Epithelial cell of esophagus (primary cell): ENCODE results near the gene SH3BP5.

Experiments used
- DNase-seq: peaks from one replicate; pipeline ENCODE4 v3.0.0; 2010; ENCODE audit warnings: low read depth
- H3K4me3 ChIP-seq: 2 replicates; pipeline ENCODE4 v1.5.1; 2011; ENCODE audit warnings: mild to moderate bottlenecking, low read length, control low read depth
- CTCF ChIP-seq: IDR thresholded peaks from 2 replicates; pipeline ENCODE4 v1.5.1; 2011; ENCODE audit warnings: low read depth, mild to moderate bottlenecking, low read length, control low read depth, inconsistent platforms; ENCODE audit not compliant: insufficient read depth; ENCODE audit errors: missing control alignments

Gene SH3BP5

GRCh38 chr3:15316998-15317435 is 15.4 kb downstream of the SH3BP5 start:
- TF ChIP-seq CTCF = no peak
- no peak for DNase-seq
- H3K4me3 ChIP-seq = no peak overlapping the region

GRCh38 chr3:15315003-15315402 is 17.4 kb downstream of the SH3BP5 start:
- no peak for DNase-seq
- TF ChIP-seq CTCF = no peak
- no peak overlapping the region for H3K4me3 ChIP-seq

GRCh38 chr3:15314276-15314675 is 18.1 kb downstream of the SH3BP5 start:
- H3K4me3 ChIP-seq = no peak overlapping the region
- TF ChIP-seq CTCF = no peak
- DNase-seq = no peak

- H3K4me3 ChIP-seq = no peak overlapping the region
- DNase-seq = no peak
- TF ChIP-seq CTCF = no peak
Measured at GRCh38 chr3:15313461-15313860, 18.9 kb downstream of the SH3BP5 start.

GRCh38 chr3:15312550-15312949 is 19.8 kb downstream of the SH3BP5 start:
- no peak overlapping the region for H3K4me3 ChIP-seq
- no peak for DNase-seq
- TF ChIP-seq CTCF = no peak

- H3K4me3 ChIP-seq = no peak overlapping the region
- DNase-seq = peak; percentile 96
Measured at GRCh38 chr3:15310491-15311370, 21.7 kb downstream of the SH3BP5 start.

More at GRCh38 chr3:15310491-15311370, 21.7 kb downstream of the SH3BP5 start:
- TF ChIP-seq CTCF = no peak
